Hepatocyte (in vitro differentiated cells): Measurements from ENCODE around the gene HPCAL1. TPM values are rescaled to one million over a fixed set of nuclear protein-coding genes. Genes with fewer than 3 reads are reported as not detected.

Source experiments
- DNase-seq: peaks from one replicate; pipeline ENCODE4 v3.0.0-alpha.2; 2016; ENCODE audit warnings: low spot score
- H2AFZ ChIP-seq: fragments of 200-600 bp; sonication (generic); 2 replicates; pipeline ENCODE4 v1.6.0; 2016; ENCODE audit warnings: antibody characterized with exemption, mild to moderate bottlenecking
- H3K27ac ChIP-seq: fragments of 200-600 bp; sonication (generic); 2 replicates; pipeline ENCODE4 v1.5.1; 2016; ENCODE audit warnings: mild to moderate bottlenecking
- H3K27me3 ChIP-seq: fragments of 200-600 bp; sonication (generic); 2 replicates; pipeline ENCODE4 v1.6.1; 2016
- H3K36me3 ChIP-seq: fragments of 200-600 bp; sonication (generic); replicated peaks from 2 replicates; pipeline ENCODE4 v1.5.1; 2016; ENCODE audit warnings: low read depth; ENCODE audit not compliant: insufficient read depth
- H3K4me1 ChIP-seq: fragments of 200-600 bp; sonication (generic); 2 replicates; pipeline ENCODE4 v1.5.1; 2016; ENCODE audit warnings: mild to moderate bottlenecking, moderate library complexity; ENCODE audit not compliant: insufficient read depth
- H3K4me2 ChIP-seq: fragments of 200-600 bp; sonication (generic); 2 replicates; pipeline ENCODE4 v1.6.0; 2016
- H3K4me3 ChIP-seq: fragments of 200-600 bp; sonication (generic); 2 replicates; pipeline ENCODE4 v1.5.1; 2016; ENCODE audit warnings: mild to moderate bottlenecking
- H3K79me2 ChIP-seq: fragments of 200-600 bp; sonication (generic); 2 replicates; pipeline ENCODE4 v1.6.0; 2017; ENCODE audit warnings: mild to moderate bottlenecking
- H3K9me2 ChIP-seq: fragments of 200-600 bp; sonication (generic); replicated peaks from 2 replicates; pipeline ENCODE4 v1.6.0; 2017; ENCODE audit warnings: mild to moderate bottlenecking; ENCODE audit not compliant: insufficient read depth
- H3K9me3 ChIP-seq: fragments of 200-600 bp; sonication (generic); 2 replicates; pipeline ENCODE4 v1.5.1; 2016; ENCODE audit warnings: low read depth, mild to moderate bottlenecking
- H4K20me1 ChIP-seq: fragments of 200-600 bp; sonication (generic); 2 replicates; pipeline ENCODE4 v1.6.0; 2016; ENCODE audit warnings: mild to moderate bottlenecking; ENCODE audit not compliant: insufficient read depth, poor library complexity, severe bottlenecking
- CTCF ChIP-seq: fragments of 200-600 bp; sonication (generic); IDR thresholded peaks from 2 replicates; pipeline ENCODE4 v1.5.1; 2016; ENCODE audit warnings: antibody characterized with exemption, mild to moderate bottlenecking; ENCODE audit not compliant: poor library complexity
- EZH2 ChIP-seq: fragments of 200-600 bp; sonication (generic); IDR thresholded peaks from 2 replicates; pipeline ENCODE4 v1.6.1; 2016; ENCODE audit warnings: antibody characterized with exemption, mild to moderate bottlenecking, borderline replicate concordance
- EZH2phosphoT487 ChIP-seq: fragments of 200-600 bp; sonication (generic); IDR thresholded peaks from one replicate; pipeline ENCODE4 v1.6.1; 2018; ENCODE audit warnings: antibody characterized with exemption, mild to moderate bottlenecking, low read depth, moderate library complexity; ENCODE audit not compliant: unreplicated experiment, severe bottlenecking
- WGBS: methylation state at CpG from one replicate; pipeline ENCODE4 v1.1.6; 2016; ENCODE audit warnings: low lambda C conversion rate; ENCODE audit errors: missing lambda C conversion rate; 5-methylcytosine and 5-hydroxymethylcytosine counted together
- polyA plus RNA-seq: library from polyadenylated mRNA; unstranded; fragments of >200 nt; fragmentation: Nextera tagmentation; extraction: Ambion mirVana; gene quantifications from 2 replicates; pipeline ENCODE4 v1.2.1, GENCODE V29; 2016
- total RNA-seq: library from RNA; depleted of rRNA; stranded (reverse); fragments of >200 nt; gene quantifications from 2 replicates; pipeline ENCODE4 v1.2.3, GENCODE V29; 2014

The HPCAL1 gene
- total and polyA plus RNA-seq, 2 experiments from 2014 or later: 22.5 to 39.1 TPM

DNA sequence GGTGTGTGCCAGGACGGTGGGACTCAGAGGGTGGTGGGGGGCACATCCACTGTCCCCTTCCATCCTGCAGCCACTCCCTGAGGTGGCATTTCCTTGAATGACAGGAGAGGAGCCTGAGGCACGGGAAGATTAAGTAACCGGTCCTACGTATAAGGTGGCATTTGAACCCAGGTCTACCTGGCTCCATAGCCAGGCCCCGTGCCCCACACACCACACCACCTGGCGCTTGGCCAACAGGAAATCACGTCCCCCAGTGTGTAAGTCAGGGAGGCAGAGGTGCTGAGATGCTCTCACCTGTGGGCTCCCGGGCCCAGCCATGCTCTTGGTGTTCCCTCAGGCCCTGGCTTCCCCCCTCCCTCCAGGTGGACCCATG lies 53.7 kb downstream of the HPCAL1 start:
- 100% methylated on average over 7 of the region's 8 CpGs for WGBS

GRCh38 chr2:10357193-10358169 lies 54.8 kb downstream of the HPCAL1 start:
- peaks cover 3% of the 10 kb centered on the region for H3K79me2 ChIP-seq
- TF ChIP-seq EZH2phosphoT487 (no peak), CTCF (no peak), EZH2 (no peak)
- H4K20me1 ChIP-seq: peaks cover 6% of the 10 kb centered on the region
- no peak overlapping the region for H3K4me2 ChIP-seq
- no peaks in the 10 kb centered on the region for H3K36me3 ChIP-seq
- H3K27ac ChIP-seq: no peak overlapping the region
- H3K27me3 ChIP-seq: no peaks in the 10 kb centered on the region
- no peaks in the 10 kb centered on the region for H3K4me1 ChIP-seq
- no peaks in the 10 kb centered on the region for H3K9me2 ChIP-seq
- WGBS: 65% methylated on average over 24 of the region's 24 CpGs
- no peak for DNase-seq
- H2AFZ ChIP-seq: no peak overlapping the region
- no peaks in the 10 kb centered on the region for H3K9me3 ChIP-seq
- no peak overlapping the region for H3K4me3 ChIP-seq

More for the DNA sequence above, 53.7 kb downstream of the HPCAL1 start:
- Histone ChIP-seq H3K9me3 (no peaks in the 10 kb centered on the region), H3K4me1 (no peaks in the 10 kb centered on the region), H3K9me2 (no peaks in the 10 kb centered on the region), H3K36me3 (no peaks in the 10 kb centered on the region), H4K20me1 (peaks cover 6% of the 10 kb centered on the region), H3K27ac (no peak overlapping the region), H3K4me3 (no peak overlapping the region), H3K27me3 (no peaks in the 10 kb centered on the region), H2AFZ (no peak overlapping the region), H3K79me2 (no peaks in the 10 kb centered on the region), H3K4me2 (no peak overlapping the region)
- DNase-seq: no peak
- TF ChIP-seq EZH2: no peak
- TF ChIP-seq EZH2phosphoT487: no peak
- no peak for TF ChIP-seq CTCF

DNA sequence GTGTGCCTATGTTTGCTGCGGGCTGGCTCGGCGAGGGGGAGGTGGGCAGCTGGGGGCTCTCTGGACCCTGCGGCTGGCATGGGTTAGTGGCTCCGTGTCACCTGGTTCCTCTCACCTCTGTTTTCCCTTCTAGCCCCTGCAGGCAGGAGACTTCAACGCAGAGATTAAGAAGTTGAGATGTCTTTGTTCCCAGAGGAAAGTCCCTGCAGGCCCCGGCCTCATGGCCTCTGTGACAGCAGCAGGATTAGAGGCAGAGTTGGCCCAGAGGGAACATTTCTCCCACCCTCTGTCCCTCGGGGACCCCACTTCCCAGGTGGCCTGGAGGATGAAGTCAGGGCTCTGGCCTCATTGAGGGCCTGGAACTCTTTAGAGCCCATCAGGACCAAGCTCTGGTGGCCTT lies 56.5 kb downstream of the HPCAL1 start:
- TF ChIP-seq CTCF (no peak), EZH2phosphoT487 (no peak), EZH2 (no peak)
- Histone ChIP-seq H2AFZ (no peak overlapping the region), H3K27me3 (no peaks in the 10 kb centered on the region), H3K27ac (no peak overlapping the region), H3K36me3 (no peaks in the 10 kb centered on the region), H3K4me3 (no peak overlapping the region), H3K9me3 (no peaks in the 10 kb centered on the region), H3K4me2 (no peak overlapping the region), H3K79me2 (peaks cover 16% of the 10 kb centered on the region), H4K20me1 (peaks cover 6% of the 10 kb centered on the region), H3K9me2 (no peaks in the 10 kb centered on the region), H3K4me1 (no peaks in the 10 kb centered on the region)
- no peak for DNase-seq
- 84% methylated on average over 8 of the region's 8 CpGs for WGBS
